Mucosa of descending colon (tissue), 3 donors: ENCODE data around the gene SFTPA1. TPM values are rescaled to one million over a fixed set of nuclear protein-coding genes. Genes with fewer than 3 reads are reported as not detected.
A peak's percentile ranks its signal among the peaks of the same experiment; 100 is the strongest.
"Not testable (repeated sequence)": the region's sequence is repeated elsewhere in the genome, so short reads cannot be mapped to it uniquely, and the experiment has no call there.

Source experiments
- ATAC-seq: fragments of 200-7000 bp; cut with Tn5 transposase; one replicate; pipeline ENCODE4 v1.9.1; 2020; ENCODE audit warnings: mild to moderate bottlenecking, moderate library complexity
- DNase-seq, 3 donors: peaks; one replicate each; pipeline ENCODE4 v3.0.0-alpha.2; 2020
- H3K36me3 ChIP-seq: fragments of 200-600 bp; one replicate; pipeline ENCODE4 v1.8.0; 2021; ENCODE audit warnings: low read depth, mild to moderate bottlenecking
- H3K4me1 ChIP-seq: fragments of 200-600 bp; one replicate; pipeline ENCODE4 v1.8.0; 2021; ENCODE audit warnings: low read depth, mild to moderate bottlenecking
- H3K4me3 ChIP-seq: fragments of 200-600 bp; one replicate; pipeline ENCODE4 v1.8.0; 2021; ENCODE audit warnings: mild to moderate bottlenecking
- H3K9me3 ChIP-seq: fragments of 200-600 bp; one replicate; pipeline ENCODE4 v1.8.0; 2021; ENCODE audit warnings: mild to moderate bottlenecking
- CTCF ChIP-seq: fragments of 200-600 bp; IDR thresholded peaks from one replicate; pipeline ENCODE4 v1.8.0; 2022; ENCODE audit warnings: antibody characterized with exemption, mild to moderate bottlenecking
- intact Hi-C, 2 donors: fragments of 100-400 bp; cut with DNase I in 1 of 2; cut with micrococcal nuclease in 1 of 2; formaldehyde crosslinking; loops; one replicate each; pipeline versions ENCODE4 v1.11.0 to v1.11.1; 2022; cut with DNase I, micrococcal nuclease
- long read RNA-seq, 2 donors: library from polyadenylated mRNA; unstranded; transcript quantifications; one replicate each; pipeline ENCODE4 v2.0.0, GENCODE V29; 2019 to 2021
- total RNA-seq, 3 donors: library from RNA; stranded (reverse); fragmentation: NEBNext Ultra II Directional in 2 of 3; extraction: Animal tissue kit (Norgen Biotek cat#: 25700) in 2 of 3; gene quantifications; one replicate each; pipeline versions ENCODE4 v1.2.1 to v1.2.4, GENCODE V29; 2021 to 2023
- donor health status: DM: no; HTN: no; CAD: no; lungs with moderate emphysema.
- donor health status: DM: no; HTN: no; CAD: no.
- donor health status: DM: no; HTN: yes; CAD: no.

The SFTPA1 gene
- 1 to 10 TPM in 1 of 3 donors, under 1 TPM in 1, not detected in 1; 0.60 to 1.0 TPM for total RNA-seq
- long read RNA-seq, donor 1, result 0 reads
- long read RNA-seq, donor 2, result 0 reads

GRCh38 chr10:79610601-79611191 lies at the start of gene SFTPA1:
SFTPA1 (plus strand) TSS chr10:79610939; CDS start chr10:79611826, 887 bp downstream.
- H3K4me3 ChIP-seq, result no peak within 1 kb of the TSS
- intact Hi-C loops, result no loop called here
- no peak for TF ChIP-seq CTCF
- no peaks in the 10 kb centered on the region for H3K4me1 ChIP-seq
- H3K9me3 ChIP-seq, result no peaks in the 10 kb centered on the region
- H3K36me3 ChIP-seq, result no peaks in the 10 kb centered on the region
- DNase-seq (no peak), ATAC-seq (no peak)

GRCh38 chr10:79561257-79561656 lies 49.5 kb upstream of the SFTPA1 start:
- TF ChIP-seq CTCF, result no peak
- DNase-seq (peak in 2 of 3 donors; percentile 42 to 51), ATAC-seq (peak; percentile 76)
- no peaks in the 10 kb centered on the region for H3K9me3 ChIP-seq
- peaks cover 4% of the 10 kb centered on the region for H3K4me1 ChIP-seq
- no peak overlapping the region for H3K4me3 ChIP-seq
- H3K36me3 ChIP-seq, result no peaks in the 10 kb centered on the region
- intact Hi-C loops, result no loop called here

- Histone ChIP-seq H3K4me1 (peaks cover 4% of the 10 kb centered on the region), H3K36me3 (no peaks in the 10 kb centered on the region), H3K4me3 (no peak overlapping the region), H3K9me3 (no peaks in the 10 kb centered on the region)
- intact Hi-C loops, result no loop called here
- ATAC-seq (peak; percentile 75), DNase-seq (peak; percentile 73 to 83 (median 79))
- peak; percentile 80 for TF ChIP-seq CTCF
Observed at GRCh38 chr10:79562135-79562756, 48.5 kb upstream of the SFTPA1 start.

DNA sequence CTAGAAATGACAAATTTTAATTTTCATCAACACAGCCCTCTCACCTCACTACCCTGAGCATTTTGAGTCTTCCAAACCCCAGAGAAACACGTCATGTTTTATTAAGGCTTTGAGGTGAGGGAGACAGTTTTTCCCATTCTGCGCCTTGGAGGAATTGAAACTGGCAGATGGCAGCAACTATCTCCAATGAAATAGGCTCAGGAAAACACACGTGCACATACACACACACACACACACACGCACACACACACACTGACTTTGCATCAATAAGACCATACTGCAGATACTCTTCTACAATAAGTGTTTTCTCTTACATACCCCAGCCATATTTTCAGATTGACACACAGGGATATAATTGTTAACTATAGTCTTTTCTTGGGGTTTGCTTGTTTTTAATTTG lies 47.3 kb upstream of the SFTPA1 start:
- Histone ChIP-seq H3K36me3 (no peaks in the 10 kb centered on the region), H3K4me1 (peaks cover 4% of the 10 kb centered on the region), H3K4me3 (no peak overlapping the region), H3K9me3 (no peaks in the 10 kb centered on the region)
- ATAC-seq (no peak), DNase-seq (peak in 1 of 3 donors; percentile 17)
- TF ChIP-seq CTCF, result no peak
- intact Hi-C loops, result no loop called here

- intact Hi-C loops, ATAC-seq, DNase-seq, H3K4me1 ChIP-seq, H3K9me3 ChIP-seq, H3K36me3 ChIP-seq, H3K4me3 ChIP-seq: not testable (repeated sequence)
Observed at GRCh38 chr10:79570624-79571023, 40.1 kb upstream of the SFTPA1 start.

GRCh38 chr10:79579361-79579760 lies 31.4 kb upstream of the SFTPA1 start:
- DNase-seq, result no peak
- no peak overlapping the region for H3K4me3 ChIP-seq

More at GRCh38 chr10:79579361-79579760, 31.4 kb upstream of the SFTPA1 start:
- no peaks in the 10 kb centered on the region for H3K4me1 ChIP-seq
- intact Hi-C loops, result no loop called here
- TF ChIP-seq CTCF, result no peak
- no peaks in the 10 kb centered on the region for H3K36me3 ChIP-seq
- ATAC-seq, result no peak
- peaks cover 2% of the 10 kb centered on the region for H3K9me3 ChIP-seq
